AG10803 (cell line): ENCODE results near the gene FAM227B.
"Not testable (repeated sequence)": the region's sequence is repeated elsewhere in the genome, so short reads cannot be mapped to it uniquely, and the experiment has no call there.

ENCODE experiments used
- DNase-seq: peaks from one replicate; pipeline ENCODE4 v3.0.0; 2010; ENCODE audit warnings: low read depth
- H3K4me3 ChIP-seq: 2 replicates; pipeline ENCODE4 v1.5.1; 2011; ENCODE audit warnings: mild to moderate bottlenecking, low read length, control low read depth
- TF ChIP-seq, protein P1 (sequence below): conservative IDR thresholded peaks from 2 replicates; pipeline ENCODE4 v1.5.1; 2011; ENCODE audit warnings: mild to moderate bottlenecking, low read length, control low read depth, inconsistent platforms

The FAM227B gene

GRCh38 chr15:49625460-49626036, 4.9 kb upstream of the FAM227B start:
- no peak overlapping the region for H3K4me3 ChIP-seq
- TF ChIP-seq, protein P1, sequence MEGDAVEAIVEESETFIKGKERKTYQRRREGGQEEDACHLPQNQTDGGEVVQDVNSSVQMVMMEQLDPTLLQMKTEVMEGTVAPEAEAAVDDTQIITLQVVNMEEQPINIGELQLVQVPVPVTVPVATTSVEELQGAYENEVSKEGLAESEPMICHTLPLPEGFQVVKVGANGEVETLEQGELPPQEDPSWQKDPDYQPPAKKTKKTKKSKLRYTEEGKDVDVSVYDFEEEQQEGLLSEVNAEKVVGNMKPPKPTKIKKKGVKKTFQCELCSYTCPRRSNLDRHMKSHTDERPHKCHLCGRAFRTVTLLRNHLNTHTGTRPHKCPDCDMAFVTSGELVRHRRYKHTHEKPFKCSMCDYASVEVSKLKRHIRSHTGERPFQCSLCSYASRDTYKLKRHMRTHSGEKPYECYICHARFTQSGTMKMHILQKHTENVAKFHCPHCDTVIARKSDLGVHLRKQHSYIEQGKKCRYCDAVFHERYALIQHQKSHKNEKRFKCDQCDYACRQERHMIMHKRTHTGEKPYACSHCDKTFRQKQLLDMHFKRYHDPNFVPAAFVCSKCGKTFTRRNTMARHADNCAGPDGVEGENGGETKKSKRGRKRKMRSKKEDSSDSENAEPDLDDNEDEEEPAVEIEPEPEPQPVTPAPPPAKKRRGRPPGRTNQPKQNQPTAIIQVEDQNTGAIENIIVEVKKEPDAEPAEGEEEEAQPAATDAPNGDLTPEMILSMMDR, result no peak
- no peak for DNase-seq

GRCh38 chr15:49624056-49624455, 3.4 kb upstream of the FAM227B start:
- DNase-seq, result peak; percentile 96
- TF ChIP-seq, protein P1, result no peak
- H3K4me3 ChIP-seq, result peak overlapping the region; percentile 48

DNA sequence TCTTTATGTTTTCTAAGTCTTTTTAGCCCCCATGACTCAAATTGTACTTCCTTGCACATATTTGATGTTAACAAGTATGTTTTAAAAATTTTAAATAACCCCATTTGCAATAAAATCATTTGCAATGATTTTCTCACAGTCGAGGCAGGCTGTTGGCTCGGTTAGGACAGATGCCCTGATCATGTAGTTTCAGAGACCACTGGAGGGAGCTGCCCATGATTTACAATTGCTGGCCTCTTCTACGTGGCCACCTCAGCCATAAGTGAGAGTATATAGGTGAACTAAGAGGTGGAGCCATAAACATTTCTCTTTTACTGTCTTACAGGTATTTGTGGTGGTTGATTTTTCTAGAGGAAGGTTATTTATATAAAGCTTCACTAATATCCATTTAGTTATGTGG, 1.9 kb upstream of the FAM227B start:
- peak; percentile 48 for DNase-seq
- TF ChIP-seq, protein P1, result peak; percentile 42
- H3K4me3 ChIP-seq, result peak overlapping the region; percentile 80

- peak; percentile 47 for DNase-seq
- TF ChIP-seq, protein P1, result no peak
- peak overlapping the region; percentile 80 for H3K4me3 ChIP-seq
These were observed 1.3 kb upstream of the FAM227B start for GRCh38 chr15:49621887-49622286.

- peak; percentile 23 for DNase-seq
- H3K4me3 ChIP-seq, result peak overlapping the region; percentile 80
- TF ChIP-seq, protein P1, result no peak
These were observed 788 bp upstream of the FAM227B start for GRCh38 chr15:49621401-49621811.

DNA sequence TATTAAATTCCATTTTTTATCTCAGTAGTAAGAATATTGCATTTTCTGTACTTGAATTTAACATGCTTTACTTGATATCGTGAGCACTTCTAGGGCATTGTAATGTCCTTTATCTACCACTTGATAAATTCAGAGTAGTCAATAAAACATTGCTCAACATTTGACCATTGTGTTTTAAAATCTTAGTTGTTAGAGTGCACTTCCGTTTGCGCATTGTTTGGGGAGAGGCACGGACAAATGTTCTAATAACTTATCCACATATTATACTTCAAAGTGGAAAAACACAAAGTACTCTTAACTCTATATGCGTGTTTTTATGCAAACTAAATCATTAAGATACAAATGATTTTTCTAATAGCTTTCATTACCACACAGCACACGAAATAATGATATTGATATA, 419 bp downstream of the FAM227B start:
- TF ChIP-seq, protein P1, result peak; percentile 33
- H3K4me3 ChIP-seq, result peak overlapping the region; percentile 55
- peak; percentile 67 for DNase-seq

DNA sequence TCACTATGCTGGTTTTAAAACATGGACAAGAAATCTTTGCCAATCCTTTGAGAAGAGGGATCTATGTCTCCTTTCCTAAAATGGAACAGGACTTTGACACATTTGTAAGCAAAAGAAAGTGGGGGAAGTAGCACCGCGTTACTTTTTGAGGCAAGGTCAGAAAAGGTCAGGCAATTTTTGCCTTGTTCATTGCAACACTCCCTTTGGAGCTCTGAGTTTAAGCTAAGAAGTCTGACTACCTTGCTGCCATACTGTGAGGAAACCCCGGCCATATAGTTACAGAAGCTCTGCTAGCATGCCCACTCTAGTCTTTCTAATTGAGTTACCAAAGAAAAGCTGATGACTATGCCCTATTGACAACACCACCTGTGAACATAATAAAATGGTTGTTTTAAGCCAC, 1.4 kb downstream of the FAM227B start:
- TF ChIP-seq, protein P1, result no peak
- H3K4me3 ChIP-seq, result no peak overlapping the region
- DNase-seq, result no peak

DNA sequence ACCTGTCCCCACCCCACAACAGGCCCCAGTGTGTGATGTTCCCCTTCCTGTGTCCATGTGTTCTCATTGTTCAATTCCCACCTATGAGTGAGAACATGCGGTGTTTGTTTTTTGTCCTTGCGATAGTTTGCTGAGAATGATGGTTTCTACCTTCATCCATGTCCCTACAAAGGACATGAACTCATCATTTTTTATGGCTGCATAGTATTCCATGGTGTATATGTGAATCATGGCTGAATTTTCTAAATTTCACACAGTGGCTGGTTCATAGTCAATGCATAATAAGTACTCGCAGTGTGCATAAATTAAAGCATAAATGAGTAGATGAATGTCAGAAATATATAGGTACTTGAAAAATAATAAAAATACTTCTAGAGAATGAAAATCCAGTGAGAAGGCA, 8.4 kb downstream of the FAM227B start:
- not testable (repeated sequence) for H3K4me3 ChIP-seq, DNase-seq
